Measurements from ENCODE around the gene TTLL4.
A peak's percentile ranks its signal among the peaks of the same experiment; 100 is the strongest.
"Not testable (repeated sequence)": the region's sequence is repeated elsewhere in the genome, so short reads cannot be mapped to it uniquely, and the experiment has no call there.

TTLL4 gene, protein sequence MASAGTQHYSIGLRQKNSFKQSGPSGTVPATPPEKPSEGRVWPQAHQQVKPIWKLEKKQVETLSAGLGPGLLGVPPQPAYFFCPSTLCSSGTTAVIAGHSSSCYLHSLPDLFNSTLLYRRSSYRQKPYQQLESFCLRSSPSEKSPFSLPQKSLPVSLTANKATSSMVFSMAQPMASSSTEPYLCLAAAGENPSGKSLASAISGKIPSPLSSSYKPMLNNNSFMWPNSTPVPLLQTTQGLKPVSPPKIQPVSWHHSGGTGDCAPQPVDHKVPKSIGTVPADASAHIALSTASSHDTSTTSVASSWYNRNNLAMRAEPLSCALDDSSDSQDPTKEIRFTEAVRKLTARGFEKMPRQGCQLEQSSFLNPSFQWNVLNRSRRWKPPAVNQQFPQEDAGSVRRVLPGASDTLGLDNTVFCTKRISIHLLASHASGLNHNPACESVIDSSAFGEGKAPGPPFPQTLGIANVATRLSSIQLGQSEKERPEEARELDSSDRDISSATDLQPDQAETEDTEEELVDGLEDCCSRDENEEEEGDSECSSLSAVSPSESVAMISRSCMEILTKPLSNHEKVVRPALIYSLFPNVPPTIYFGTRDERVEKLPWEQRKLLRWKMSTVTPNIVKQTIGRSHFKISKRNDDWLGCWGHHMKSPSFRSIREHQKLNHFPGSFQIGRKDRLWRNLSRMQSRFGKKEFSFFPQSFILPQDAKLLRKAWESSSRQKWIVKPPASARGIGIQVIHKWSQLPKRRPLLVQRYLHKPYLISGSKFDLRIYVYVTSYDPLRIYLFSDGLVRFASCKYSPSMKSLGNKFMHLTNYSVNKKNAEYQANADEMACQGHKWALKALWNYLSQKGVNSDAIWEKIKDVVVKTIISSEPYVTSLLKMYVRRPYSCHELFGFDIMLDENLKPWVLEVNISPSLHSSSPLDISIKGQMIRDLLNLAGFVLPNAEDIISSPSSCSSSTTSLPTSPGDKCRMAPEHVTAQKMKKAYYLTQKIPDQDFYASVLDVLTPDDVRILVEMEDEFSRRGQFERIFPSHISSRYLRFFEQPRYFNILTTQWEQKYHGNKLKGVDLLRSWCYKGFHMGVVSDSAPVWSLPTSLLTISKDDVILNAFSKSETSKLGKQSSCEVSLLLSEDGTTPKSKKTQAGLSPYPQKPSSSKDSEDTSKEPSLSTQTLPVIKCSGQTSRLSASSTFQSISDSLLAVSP

DNA sequence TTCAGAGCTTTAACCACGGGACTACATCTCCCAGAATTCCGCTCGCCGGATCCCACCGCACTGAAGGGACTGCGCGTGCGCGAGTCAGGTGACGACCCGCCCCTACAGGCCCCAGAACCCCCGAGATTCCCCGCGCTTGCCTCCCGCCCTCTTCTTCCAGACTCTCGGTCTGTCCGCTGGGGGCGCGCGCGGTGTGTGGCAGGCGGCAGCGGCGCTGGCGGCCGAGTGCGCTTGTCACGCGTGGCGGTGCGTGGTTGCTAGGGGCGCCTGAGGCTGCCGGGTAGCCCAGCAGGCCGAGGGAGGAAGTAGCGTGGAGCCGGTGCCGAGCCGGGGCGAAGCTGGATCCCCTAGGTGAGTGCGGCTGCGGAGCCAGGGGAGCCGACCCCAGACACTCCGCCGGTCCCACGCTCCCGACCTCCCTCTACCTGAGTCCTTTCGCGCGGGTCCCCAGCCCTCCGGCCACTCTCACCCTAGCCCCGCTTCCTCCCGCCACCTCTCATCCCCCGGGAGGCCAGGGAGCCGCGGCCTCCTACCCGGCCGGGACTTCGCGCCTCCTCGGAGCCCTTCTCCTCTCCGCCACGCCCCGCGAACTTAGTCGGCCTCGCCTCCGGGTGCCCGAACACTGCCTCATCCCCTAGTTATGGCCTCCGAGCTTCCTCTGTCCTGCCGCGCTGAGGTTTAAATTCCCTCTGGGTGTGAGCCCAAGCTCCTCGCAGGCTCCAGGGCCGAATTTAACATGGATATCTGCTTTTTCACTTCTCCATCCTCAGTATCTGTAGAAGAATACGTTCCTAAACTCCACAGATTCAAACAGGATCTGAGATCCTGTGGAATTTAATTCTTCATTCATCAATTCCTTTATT is at the start of gene TTLL4:
Gene TTLL4, plus strand, starts transcription at position 149 of the 863 bp plus-strand sequence. CDS start 26,842 bp downstream, outside the sequence.
- peak; percentile 98 for DNase-seq

- no peak for DNase-seq
These were observed 48.3 kb upstream of the TTLL4 start for GRCh38 chr2:218662377-218662776.

DNA sequence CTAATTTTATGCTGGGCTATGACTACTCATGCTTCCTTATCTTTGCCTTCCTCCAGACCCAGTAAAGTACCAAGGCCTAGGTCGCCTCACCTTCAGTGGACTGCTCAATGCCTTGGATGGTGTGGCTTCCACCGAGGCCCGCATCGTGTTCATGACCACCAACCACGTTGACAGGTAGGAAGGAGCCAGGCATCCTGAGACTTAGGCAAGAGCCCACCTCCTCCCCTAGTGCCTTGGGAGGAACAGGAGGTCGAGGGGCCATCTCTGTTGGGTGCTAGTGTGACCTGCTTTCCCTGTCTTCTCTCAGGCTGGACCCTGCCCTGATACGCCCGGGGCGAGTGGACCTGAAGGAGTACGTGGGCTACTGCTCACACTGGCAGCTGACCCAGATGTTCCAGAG is 47.8 kb upstream of the TTLL4 start:
- DNase-seq = no peak

GRCh38 chr2:218663901-218664300 is 46.7 kb upstream of the TTLL4 start:
- no peak for DNase-seq

GRCh38 chr2:218664653-218665052 is 46.0 kb upstream of the TTLL4 start:
- no peak for DNase-seq

DNA sequence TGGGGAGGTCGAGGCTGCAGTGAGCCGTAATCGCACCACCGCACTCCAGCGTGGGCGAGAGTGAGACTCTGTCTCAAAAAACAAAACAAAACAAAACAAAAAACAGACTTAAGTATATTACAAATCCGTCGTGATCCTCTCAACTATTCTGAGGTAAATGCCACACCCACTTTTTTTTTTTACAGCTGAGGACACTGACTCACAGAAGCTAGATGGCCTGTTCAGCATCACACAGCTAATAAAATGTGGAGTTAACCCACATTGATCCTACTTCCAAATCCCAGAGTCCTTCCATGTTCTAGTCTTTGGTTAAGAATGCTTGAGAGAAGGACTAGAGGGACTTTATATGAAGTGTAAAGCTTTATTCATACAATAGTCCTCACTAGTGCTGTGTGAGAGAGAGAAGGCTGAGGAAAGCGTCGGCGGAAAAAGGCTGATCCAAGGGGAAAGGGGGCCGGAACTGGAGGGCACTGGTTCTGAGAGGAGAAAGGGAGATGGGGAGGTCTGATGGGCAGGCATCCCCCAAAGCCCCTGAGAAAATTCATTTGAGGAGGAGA is 39.5 kb upstream of the TTLL4 start:
- no peak for DNase-seq

- peak; percentile 85 to 88 for DNase-seq
These were observed 38.7 kb upstream of the TTLL4 start, which contains the start of the genes RNF25 and STK36 for GRCh38 chr2:218671654-218672566. RNF25 (minus strand) TSS chr2:218672002; CDS start chr2:218671970, 32 bp downstream. STK36 (plus strand) TSS chr2:218672086; CDS start chr2:218672830, 744 bp downstream.

DNA sequence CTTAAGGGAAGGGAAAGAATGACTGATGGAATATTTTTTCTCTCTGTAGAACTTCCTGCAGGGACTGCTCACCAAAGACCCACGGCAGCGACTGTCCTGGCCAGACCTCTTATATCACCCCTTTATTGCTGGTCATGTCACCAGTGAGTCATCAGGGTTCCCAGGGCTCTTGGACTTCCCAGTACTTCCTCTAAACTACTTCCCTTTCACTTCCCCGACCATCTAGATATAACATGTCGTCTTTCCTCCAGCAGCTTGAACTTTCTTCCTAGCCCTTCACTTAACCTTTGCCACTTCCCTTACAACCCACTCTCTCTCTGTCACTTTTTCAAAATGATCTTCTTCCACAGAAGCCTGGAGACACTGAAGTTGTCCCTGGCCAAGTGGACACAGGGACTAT is 31.5 kb upstream of the TTLL4 start:
- no peak for DNase-seq

- no peak for DNase-seq
These were observed 30.6 kb upstream of the TTLL4 start for GRCh38 chr2:218680061-218680460.

DNA sequence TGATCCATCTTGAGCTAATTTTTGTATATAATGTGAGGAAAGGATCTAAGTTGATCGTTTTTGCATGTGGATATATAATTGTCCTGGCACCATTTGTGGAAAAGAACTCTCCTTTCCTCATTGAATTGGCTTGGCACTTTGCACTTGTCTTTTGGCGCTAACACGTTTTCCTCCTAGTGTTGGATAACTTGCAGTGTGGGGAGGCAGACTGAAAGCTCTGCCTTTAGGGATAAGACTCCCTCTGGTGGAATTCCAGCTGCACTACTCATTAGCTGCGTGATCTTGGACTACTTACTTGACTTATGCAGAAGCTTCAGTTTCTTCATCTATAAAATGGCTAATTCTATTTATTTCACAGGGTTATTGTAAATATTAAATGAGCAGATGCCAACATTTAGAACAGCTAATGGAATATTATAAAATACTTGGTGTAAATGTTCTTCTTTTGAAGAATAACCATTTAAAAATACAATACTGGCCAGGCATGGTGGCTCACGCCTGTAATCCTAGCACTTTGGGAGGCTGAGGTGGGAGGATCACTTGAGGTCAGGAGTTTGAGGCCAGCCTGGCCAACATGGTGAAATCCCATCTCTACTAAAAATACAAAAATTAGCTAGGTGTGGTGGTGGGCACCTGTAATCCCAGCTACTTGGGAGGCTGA is 23.1 kb upstream of the TTLL4 start:
- DNase-seq = not testable (repeated sequence)

- no peak for DNase-seq
These were observed 19.4 kb upstream of the TTLL4 start for GRCh38 chr2:218691234-218691633.

DNA sequence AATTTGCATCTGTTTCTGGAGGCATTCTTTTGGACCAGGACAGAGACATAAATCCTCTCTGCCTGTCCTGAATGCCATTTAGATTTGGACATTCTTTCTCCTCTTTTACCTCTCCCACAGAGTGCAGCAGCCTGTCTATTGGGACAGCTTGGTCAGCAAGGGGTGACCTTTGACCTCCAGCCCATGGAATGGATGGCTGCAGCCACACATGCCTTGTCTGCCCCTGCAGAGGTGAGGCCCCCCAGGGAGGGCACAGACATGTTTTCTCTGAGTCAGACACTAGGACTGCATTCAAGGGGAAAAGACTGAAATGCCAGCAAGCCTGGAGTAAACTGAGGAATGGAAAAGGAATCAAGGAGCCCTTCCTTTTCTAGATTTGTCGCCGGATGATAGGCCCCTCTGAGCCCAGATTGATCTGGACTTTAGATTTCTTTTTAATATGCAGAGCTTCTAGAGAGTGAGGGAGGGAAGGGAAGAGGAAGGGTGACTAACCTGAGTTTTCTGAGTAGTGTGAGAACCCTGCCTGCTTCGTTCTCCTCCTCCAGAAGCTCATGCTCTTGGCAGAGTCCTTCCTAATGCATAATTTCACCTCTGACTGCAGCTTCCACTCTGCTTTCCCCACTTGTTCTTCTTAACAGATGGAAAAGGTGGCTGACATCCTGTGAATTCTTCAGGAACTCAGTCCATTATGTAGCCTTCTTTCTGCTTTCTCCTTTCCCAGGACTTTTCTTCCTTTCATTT is 16.1 kb upstream of the TTLL4 start:
- DNase-seq = no peak

GRCh38 chr2:218698885-218699284 is 11.8 kb upstream of the TTLL4 start:
- no peak for DNase-seq

DNA sequence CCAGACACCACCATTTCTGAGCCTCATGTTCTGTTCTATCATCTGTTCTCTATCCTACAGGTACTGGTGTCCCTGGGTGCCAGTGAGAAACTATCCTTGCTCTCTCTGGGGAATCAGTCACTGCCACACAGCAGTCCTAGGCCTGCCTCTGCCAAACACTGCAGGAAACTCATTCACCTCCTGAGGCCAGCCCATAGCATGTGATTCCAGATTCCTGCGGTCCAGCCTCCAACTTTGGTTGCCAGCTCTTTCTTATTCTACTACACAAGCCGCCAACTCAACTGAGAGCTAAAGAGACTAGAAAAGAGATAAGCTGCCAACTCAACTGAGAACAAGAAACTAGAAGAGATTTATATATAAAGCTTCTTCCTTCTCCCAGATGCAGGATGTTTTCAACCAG is 8.8 kb upstream of the TTLL4 start:
- DNase-seq = no peak

GRCh38 chr2:218703341-218703740 is 7.3 kb upstream of the TTLL4 start:
- DNase-seq = no peak

GRCh38 chr2:218708086-218708485 is 2.5 kb upstream of the TTLL4 start:
- DNase-seq = no peak

- no peak for DNase-seq
These were observed 727 bp upstream of the TTLL4 start for GRCh38 chr2:218709908-218710307.

GRCh38 chr2:218710334-218710686 is 325 bp upstream of the TTLL4 start:
- DNase-seq = no peak

GRCh38 chr2:218711550-218711929 is 905 bp downstream of the TTLL4 start:
- no peak for DNase-seq

Data from activated T-cell treated with anti-CD3 and anti-CD28 coated beads, Interleukin-2, amount 50 U/mL, for 48 hours (primary cell).